ENCODE data around the gene UBAP1. TPM values are rescaled to one million over a fixed set of nuclear protein-coding genes. Genes with fewer than 3 reads are reported as not detected.
"Not testable (repeated sequence)": the region's sequence is repeated elsewhere in the genome, so short reads cannot be mapped to it uniquely, and the experiment has no call there.

Gene UBAP1
- 10 to 100 TPM; 28.2 to 29.8 TPM for total RNA-seq

DNA sequence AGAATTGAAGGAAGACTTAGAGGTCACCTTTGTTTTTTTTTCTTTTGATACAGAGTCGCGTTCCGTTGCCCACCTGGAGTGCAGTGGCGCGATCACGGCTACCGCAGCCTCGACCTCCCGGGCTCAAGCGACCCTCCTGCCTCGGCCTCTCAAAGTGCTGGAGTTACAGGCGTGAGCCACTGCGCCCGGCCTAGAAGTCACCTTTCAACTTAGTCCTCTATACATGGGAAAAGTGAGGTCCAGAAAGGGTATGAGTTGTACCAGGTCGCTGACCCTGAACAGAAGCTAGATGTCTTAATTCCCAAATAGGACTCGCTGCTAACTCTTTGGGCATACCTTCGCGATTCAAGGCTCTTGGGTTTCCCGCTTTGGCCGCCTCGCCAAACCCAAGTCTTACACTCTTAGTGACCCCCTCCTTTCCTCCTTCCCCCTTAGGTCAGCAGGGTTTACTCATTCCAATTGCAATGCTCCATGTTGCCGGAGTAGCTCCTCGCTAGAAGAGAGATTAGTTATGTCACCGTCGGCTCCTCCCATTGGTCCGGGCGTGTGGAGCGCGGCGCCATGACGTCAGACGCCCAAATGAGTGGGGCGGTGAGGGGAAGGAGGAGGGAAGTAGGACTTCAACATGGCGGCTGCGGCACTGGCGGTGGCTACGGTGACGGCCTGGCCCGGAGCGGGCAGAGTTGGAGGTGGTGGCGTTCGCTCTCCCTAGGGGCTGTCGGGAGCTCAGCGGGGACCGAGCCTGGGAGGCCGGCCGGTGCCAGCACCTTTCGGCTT lies at the start of gene UBAP1:
UBAP1 (plus strand) TSS at position 608 of the 777 bp plus-strand sequence. CDS start 41,872 bp downstream, outside the sequence.
- no peaks in the 10 kb centered on the region for H3K9me3 Mint-ChIP-seq
- no peaks in the 10 kb centered on the region for H3K27me3 Mint-ChIP-seq
- POLR2A ChIA-PET: interaction anchor here (0.5 to 2.2 kb wide), 10 partner anchors 8 to 346 kb away, joined by 3 to 7 read pairs (median 4); partner anchors contain the start of genes DCAF12 and UBAP2
- intact Hi-C loops (cut with micrococcal nuclease): no loop called here
- CTCF ChIA-PET: interaction anchor here (0.6 to 1.2 kb wide), 4 partner anchors 13 to 340 kb away, joined by 3 to 10 read pairs (median 4); no protein-coding TSS in a partner anchor
- peak within 1 kb of the TSS; percentile 99 for H3K4me3 Mint-ChIP-seq
- peaks cover 11% of the 10 kb centered on the region for H3K4me1 Mint-ChIP-seq (ENCODE audit: low read depth)
- ATAC-seq: peak; percentile 98
- no peak for TF ChIP-seq CTCF (IDR thresholded peaks at IDR 0.05)
- H3K27ac Mint-ChIP-seq: peak within 1 kb of the TSS; percentile 98
- DNase-seq: peak; percentile 98
- peaks cover 2% of the 10 kb centered on the region for H3K36me3 Mint-ChIP-seq (ENCODE audit: low read depth)

- Mint-ChIP-seq H3K9me3 (no peaks in the 10 kb centered on the region), H3K27ac (no peak overlapping the region), H3K4me3 (no peak overlapping the region), H3K36me3 (ENCODE audit: low read depth) (no peaks in the 10 kb centered on the region), H3K27me3 (no peaks in the 10 kb centered on the region), H3K4me1 (ENCODE audit: low read depth) (peaks cover 3% of the 10 kb centered on the region)
- no peak for DNase-seq
- ATAC-seq: no peak
- CTCF ChIA-PET: interaction anchor here (1.0 kb wide), 1 partner anchor 121 kb away, joined by 4 read pairs; no protein-coding TSS in a partner anchor
- TF ChIP-seq CTCF (IDR thresholded peaks at IDR 0.05): no peak
- POLR2A ChIA-PET: no interaction called here
- intact Hi-C loops (cut with micrococcal nuclease): no loop called here
These were observed 47.3 kb upstream of the UBAP1 start for GRCh38 chr9:34131571-34131970.

DNA sequence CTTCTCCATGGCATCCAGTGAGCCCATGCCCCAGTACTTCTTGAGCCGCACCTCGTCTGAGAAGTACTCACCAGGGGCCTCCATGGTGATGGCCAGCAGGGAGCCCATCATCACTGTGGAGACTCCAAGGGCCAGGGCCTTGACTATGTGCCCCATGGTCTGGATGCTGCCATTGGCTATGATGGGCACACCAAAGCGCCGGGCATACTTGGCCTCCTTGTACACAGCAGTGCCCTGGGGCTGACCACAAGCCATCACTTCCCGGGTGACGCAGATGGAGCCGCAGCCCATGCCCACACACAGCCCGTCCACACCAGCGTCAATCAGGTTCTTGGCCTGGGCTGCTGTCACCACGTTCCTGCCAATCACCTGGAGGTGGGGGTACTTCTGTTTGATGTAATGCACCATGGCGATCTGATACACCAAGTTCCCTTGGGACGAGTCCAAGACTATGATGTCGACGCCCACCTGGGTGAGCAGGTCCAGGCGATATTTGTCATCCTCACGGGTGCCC lies 45.4 kb upstream of the UBAP1 start:
- DNase-seq: no peak
- Mint-ChIP-seq H3K4me1 (ENCODE audit: low read depth) (no peaks in the 10 kb centered on the region), H3K4me3 (no peak overlapping the region), H3K27ac (no peak overlapping the region), H3K27me3 (no peaks in the 10 kb centered on the region), H3K9me3 (no peaks in the 10 kb centered on the region), H3K36me3 (ENCODE audit: low read depth) (no peaks in the 10 kb centered on the region)
- no peak for ATAC-seq
- ChIA-PET POLR2A (interaction anchor here (0.5 kb wide), 1 partner anchor 108 kb away, joined by 5 read pairs; no protein-coding TSS in a partner anchor), CTCF (interaction anchor here (1.1 kb wide), 1 partner anchor 87 kb away, joined by 5 read pairs; no protein-coding TSS in a partner anchor)
- intact Hi-C loops (cut with micrococcal nuclease): no loop called here
- TF ChIP-seq CTCF (IDR thresholded peaks at IDR 0.05): no peak

GRCh38 chr9:34134521-34134920 lies 44.3 kb upstream of the UBAP1 start:
- POLR2A ChIA-PET: interaction anchor here (0.6 kb wide), 1 partner anchor 13 kb away, joined by 3 read pairs; no protein-coding TSS in a partner anchor
- H3K27me3 Mint-ChIP-seq: no peaks in the 10 kb centered on the region

DNA sequence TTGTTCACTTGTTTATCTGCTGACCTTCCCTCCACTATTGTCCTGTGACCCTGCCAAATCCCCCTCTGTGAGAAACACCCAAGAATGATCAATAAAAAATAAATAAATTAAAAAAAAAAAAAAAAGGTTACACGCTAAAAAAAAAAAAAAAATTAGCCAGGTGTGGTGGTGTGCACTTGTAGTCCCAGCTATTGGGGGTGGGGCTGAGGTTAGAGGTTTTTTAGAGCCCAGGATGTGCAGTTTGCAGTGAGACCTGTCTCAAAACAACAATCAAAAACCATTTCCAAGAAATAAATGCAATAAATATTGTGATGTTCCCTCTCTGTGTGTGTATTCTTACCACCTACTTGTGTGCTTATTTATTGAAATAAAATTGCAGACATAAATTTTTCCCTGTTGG lies 40.2 kb upstream of the UBAP1 start:
- DNase-seq; H3K36me3 Mint-ChIP-seq (ENCODE audit: low read depth); H3K4me3 Mint-ChIP-seq; POLR2A ChIA-PET; H3K9me3 Mint-ChIP-seq; H3K27me3 Mint-ChIP-seq; H3K27ac Mint-ChIP-seq; CTCF ChIA-PET; H3K4me1 Mint-ChIP-seq (ENCODE audit: low read depth); ATAC-seq; intact Hi-C loops (cut with micrococcal nuclease): not testable (repeated sequence)

More at GRCh38 chr9:34134521-34134920, 44.3 kb upstream of the UBAP1 start:
- CTCF ChIA-PET: interaction anchor here (0.6 to 1.0 kb wide), 2 partner anchors 64 to 119 kb away, joined by 3 read pairs; no protein-coding TSS in a partner anchor
- Mint-ChIP-seq H3K27ac (no peak overlapping the region), H3K9me3 (no peaks in the 10 kb centered on the region), H3K4me1 (ENCODE audit: low read depth) (peaks cover 2% of the 10 kb centered on the region), H3K36me3 (ENCODE audit: low read depth) (no peaks in the 10 kb centered on the region), H3K4me3 (no peak overlapping the region)
- TF ChIP-seq CTCF (IDR thresholded peaks at IDR 0.05): no peak
- ATAC-seq (no peak), DNase-seq (no peak)
- intact Hi-C loops (cut with micrococcal nuclease): no loop called here
